Measurements from ENCODE around the gene ADAM10.

Gene ADAM10

DNA sequence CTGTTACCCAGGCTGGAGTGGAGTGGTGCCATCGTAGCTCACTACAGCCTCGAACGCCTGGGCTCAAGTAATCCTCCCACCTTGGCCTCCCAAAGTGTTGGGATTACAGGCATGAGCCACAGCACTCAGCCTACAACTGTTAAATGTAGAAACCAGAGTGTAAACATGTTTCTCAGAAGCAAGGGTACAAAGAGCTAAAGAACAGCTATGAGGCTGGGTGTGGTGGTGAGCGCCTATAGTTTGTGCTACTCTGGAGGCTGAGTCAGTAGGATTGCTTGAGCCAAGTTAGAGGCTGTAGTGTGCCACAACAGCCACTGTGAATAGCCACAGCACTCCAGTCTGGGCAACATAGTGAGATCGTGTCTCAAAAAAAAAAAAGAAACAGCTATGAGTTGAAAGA, 16.8 kb upstream of the ADAM10 start:
- TF ChIP-seq, protein P1, sequence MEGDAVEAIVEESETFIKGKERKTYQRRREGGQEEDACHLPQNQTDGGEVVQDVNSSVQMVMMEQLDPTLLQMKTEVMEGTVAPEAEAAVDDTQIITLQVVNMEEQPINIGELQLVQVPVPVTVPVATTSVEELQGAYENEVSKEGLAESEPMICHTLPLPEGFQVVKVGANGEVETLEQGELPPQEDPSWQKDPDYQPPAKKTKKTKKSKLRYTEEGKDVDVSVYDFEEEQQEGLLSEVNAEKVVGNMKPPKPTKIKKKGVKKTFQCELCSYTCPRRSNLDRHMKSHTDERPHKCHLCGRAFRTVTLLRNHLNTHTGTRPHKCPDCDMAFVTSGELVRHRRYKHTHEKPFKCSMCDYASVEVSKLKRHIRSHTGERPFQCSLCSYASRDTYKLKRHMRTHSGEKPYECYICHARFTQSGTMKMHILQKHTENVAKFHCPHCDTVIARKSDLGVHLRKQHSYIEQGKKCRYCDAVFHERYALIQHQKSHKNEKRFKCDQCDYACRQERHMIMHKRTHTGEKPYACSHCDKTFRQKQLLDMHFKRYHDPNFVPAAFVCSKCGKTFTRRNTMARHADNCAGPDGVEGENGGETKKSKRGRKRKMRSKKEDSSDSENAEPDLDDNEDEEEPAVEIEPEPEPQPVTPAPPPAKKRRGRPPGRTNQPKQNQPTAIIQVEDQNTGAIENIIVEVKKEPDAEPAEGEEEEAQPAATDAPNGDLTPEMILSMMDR (IDR thresholded peaks at IDR 0.05; ENCODE audit: extremely low read depth, missing control alignments), result no peak
- no peak for DNase-seq (ENCODE audit: low spot score)

DNA sequence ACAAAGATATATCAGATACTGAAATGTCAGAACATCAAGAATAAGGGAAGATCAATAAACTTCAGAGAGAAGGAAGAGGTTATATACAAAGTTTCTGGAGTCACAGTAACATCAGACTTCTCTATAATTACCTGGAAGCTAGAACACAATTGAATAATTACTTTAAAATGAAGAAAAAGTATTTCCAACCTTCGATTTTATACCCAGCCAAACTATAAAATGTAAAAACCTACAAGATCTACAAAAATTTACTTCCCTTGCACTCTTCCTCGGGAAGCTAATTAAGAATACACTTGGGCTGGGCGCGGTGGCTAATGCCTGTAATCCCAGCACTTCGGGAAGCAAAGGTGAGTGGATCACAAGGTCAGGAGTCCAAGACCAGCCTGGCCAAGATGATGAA, 15.0 kb upstream of the ADAM10 start:
- DNase-seq (ENCODE audit: low spot score), result no peak
- TF ChIP-seq, protein P1 (IDR thresholded peaks at IDR 0.05; ENCODE audit: extremely low read depth, missing control alignments), result no peak

DNA sequence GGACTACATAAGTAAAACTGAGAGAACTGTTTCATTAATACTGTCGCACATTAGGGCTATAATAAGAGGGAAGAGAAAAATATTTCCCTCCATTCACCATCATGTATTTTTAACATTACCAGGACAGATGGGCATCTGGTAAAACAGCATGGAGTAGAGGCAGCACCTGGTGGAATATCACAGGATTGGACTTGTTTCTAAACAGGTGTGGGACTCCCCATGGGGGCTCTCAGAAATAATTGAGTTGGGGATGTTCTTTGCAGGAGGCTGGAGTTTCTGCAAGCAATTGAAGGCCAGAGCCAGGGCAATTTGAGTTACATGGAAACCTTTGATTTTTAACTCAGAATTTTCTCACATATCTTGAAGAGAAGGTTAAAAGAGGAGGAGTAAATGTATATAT, 13.2 kb upstream of the ADAM10 start:
- TF ChIP-seq, protein P1 (IDR thresholded peaks at IDR 0.05; ENCODE audit: extremely low read depth, missing control alignments), result no peak
- DNase-seq (ENCODE audit: low spot score), result no peak

GRCh38 chr15:58762285-58762684, 12.8 kb upstream of the ADAM10 start:
- TF ChIP-seq, protein P1 (IDR thresholded peaks at IDR 0.05; ENCODE audit: extremely low read depth, missing control alignments), result no peak
- no peak for DNase-seq (ENCODE audit: low spot score)

DNA sequence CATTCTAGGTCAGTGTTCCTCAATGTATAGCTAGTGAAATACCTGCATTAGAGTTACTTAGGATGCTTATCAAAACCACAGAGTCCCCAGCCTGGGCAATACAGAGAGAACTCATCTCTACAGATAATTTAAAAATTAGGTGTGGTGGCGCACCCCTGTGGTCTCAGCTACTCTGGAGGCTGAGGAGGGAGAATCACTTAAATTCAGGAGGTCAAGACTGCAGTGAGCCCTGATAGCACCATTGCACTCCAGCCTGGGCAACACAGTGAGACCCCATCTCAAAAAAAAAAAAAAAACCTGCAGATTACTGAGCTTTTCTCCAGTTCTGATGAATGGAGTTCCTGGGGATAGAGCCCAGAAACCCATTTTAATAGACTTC, 11.5 kb upstream of the ADAM10 start:
- TF ChIP-seq, protein P1 (IDR thresholded peaks at IDR 0.05; ENCODE audit: extremely low read depth, missing control alignments), result no peak
- no peak for DNase-seq (ENCODE audit: low spot score)

DNA sequence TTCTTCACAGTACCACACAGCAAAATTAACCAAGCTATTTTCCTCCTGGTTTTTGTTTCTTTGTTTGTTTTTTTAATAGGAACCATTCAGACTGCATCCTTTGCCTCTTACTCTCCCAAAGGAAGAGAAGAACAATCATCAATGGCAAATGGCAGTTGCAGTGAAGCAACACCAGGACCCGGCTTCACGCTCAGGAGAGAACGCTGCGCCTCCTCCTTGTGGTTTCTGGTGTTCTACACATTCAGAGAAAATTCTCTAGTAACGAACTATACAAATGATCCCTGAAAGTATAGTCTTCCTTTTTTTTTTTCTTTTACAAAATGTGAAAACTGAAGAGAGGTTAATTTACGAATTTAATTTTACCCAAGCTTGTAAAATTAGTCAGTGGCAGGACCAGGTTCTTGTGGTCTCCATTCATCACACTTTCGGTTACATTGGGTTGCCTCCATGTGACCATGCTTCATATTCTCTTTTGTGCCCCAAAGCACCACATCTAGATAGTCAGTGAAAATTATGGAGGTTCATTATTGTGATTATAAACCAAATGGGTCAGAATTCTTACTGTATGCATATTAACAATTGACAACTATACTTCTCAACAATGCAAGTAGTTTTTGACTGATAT, 11.0 kb upstream of the ADAM10 start:
- TF ChIP-seq, protein P1 (IDR thresholded peaks at IDR 0.05; ENCODE audit: extremely low read depth, missing control alignments), result no peak
- no peak for DNase-seq (ENCODE audit: low spot score)

GRCh38 chr15:58758141-58758540, 8.6 kb upstream of the ADAM10 start:
- DNase-seq (ENCODE audit: low spot score), result peak; percentile 43
- TF ChIP-seq, protein P1 (IDR thresholded peaks at IDR 0.05; ENCODE audit: extremely low read depth, missing control alignments), result no peak

Data from GM20000 (cell line).